Measurements from ENCODE around the gene RTP2. TPM values are rescaled to one million over a fixed set of nuclear protein-coding genes. Genes with fewer than 3 reads are reported as not detected.

RTP2 gene
- total RNA-seq, 1 experiment from 2014 or later, result not detected

- Histone ChIP-seq H3K9me3 (ENCODE audit: low read depth, low read length, poor library complexity, severe bottlenecking) (no peaks in the 10 kb centered on the region), H3K4me3 (ENCODE audit: low read depth, low read length, poor library complexity, severe bottlenecking) (no peak overlapping the region), H3K36me3 (ENCODE audit: insufficient read depth, low read length, poor library complexity, severe bottlenecking) (no peaks in the 10 kb centered on the region), H3K4me1 (ENCODE audit: insufficient read depth, low read length, poor library complexity, severe bottlenecking) (no peaks in the 10 kb centered on the region), H3K27me3 (replicated peaks; ENCODE audit: insufficient read depth, low read depth, low read length, poor library complexity) (no peaks in the 10 kb centered on the region), H3K27ac (ENCODE audit: low read depth, low read length, poor library complexity, severe bottlenecking) (no peak overlapping the region)
- TF ChIP-seq EZH2 (IDR thresholded peaks at IDR 0.05; ENCODE audit: borderline replicate concordance, low read depth, low read length, poor library complexity, severe bottlenecking) (no peak), CTCF (conservative IDR thresholded peaks at IDR 0.05; ENCODE audit: low read depth, low read length) (no peak)
- ChIA-PET POLR2A (ENCODE audit: low non-redundant PET) (no interaction called here), CTCF (no interaction called here)
- DNase-seq (ENCODE audit: low spot score), result no peak
- BruUV-seq (replicated peaks), result no TSS peak
- intact Hi-C loops (cut with micrococcal nuclease; ENCODE audit: unreplicated experiment), result no loop called here
These were observed 7.6 kb downstream of the RTP2 start for GRCh38 chr3:187694801-187695200.

GRCh38 chr3:187693431-187693830, 8.9 kb downstream of the RTP2 start:
- H3K27ac ChIP-seq (ENCODE audit: low read depth, low read length, poor library complexity, severe bottlenecking), result no peak overlapping the region
- no peak overlapping the region for H3K4me3 ChIP-seq (ENCODE audit: low read depth, low read length, poor library complexity, severe bottlenecking)
- no peaks in the 10 kb centered on the region for H3K27me3 ChIP-seq (replicated peaks; ENCODE audit: insufficient read depth, low read depth, low read length, poor library complexity)
- H3K4me1 ChIP-seq (ENCODE audit: insufficient read depth, low read length, poor library complexity, severe bottlenecking), result no peaks in the 10 kb centered on the region
- no TSS peak for BruUV-seq (replicated peaks)
- intact Hi-C loops (cut with micrococcal nuclease; ENCODE audit: unreplicated experiment), result no loop called here
- CTCF ChIA-PET, result no interaction called here
- TF ChIP-seq CTCF (conservative IDR thresholded peaks at IDR 0.05; ENCODE audit: low read depth, low read length) (no peak), EZH2 (IDR thresholded peaks at IDR 0.05; ENCODE audit: borderline replicate concordance, low read depth, low read length, poor library complexity, severe bottlenecking) (no peak)
- H3K9me3 ChIP-seq (ENCODE audit: low read depth, low read length, poor library complexity, severe bottlenecking), result no peaks in the 10 kb centered on the region
- H3K36me3 ChIP-seq (ENCODE audit: insufficient read depth, low read length, poor library complexity, severe bottlenecking), result no peaks in the 10 kb centered on the region
- no peak for DNase-seq (ENCODE audit: low spot score)
- POLR2A ChIA-PET (ENCODE audit: low non-redundant PET), result no interaction called here

- Histone ChIP-seq H3K9me3 (ENCODE audit: low read depth, low read length, poor library complexity, severe bottlenecking) (no peaks in the 10 kb centered on the region), H3K4me3 (ENCODE audit: low read depth, low read length, poor library complexity, severe bottlenecking) (no peak overlapping the region), H3K36me3 (ENCODE audit: insufficient read depth, low read length, poor library complexity, severe bottlenecking) (no peaks in the 10 kb centered on the region), H3K27me3 (replicated peaks; ENCODE audit: insufficient read depth, low read depth, low read length, poor library complexity) (no peaks in the 10 kb centered on the region), H3K27ac (ENCODE audit: low read depth, low read length, poor library complexity, severe bottlenecking) (no peak overlapping the region), H3K4me1 (ENCODE audit: insufficient read depth, low read length, poor library complexity, severe bottlenecking) (no peaks in the 10 kb centered on the region)
- TF ChIP-seq EZH2 (IDR thresholded peaks at IDR 0.05; ENCODE audit: borderline replicate concordance, low read depth, low read length, poor library complexity, severe bottlenecking), result no peak
- no peak for TF ChIP-seq CTCF (conservative IDR thresholded peaks at IDR 0.05; ENCODE audit: low read depth, low read length)
- BruUV-seq (replicated peaks), result no TSS peak
- ChIA-PET CTCF (no interaction called here), POLR2A (ENCODE audit: low non-redundant PET) (no interaction called here)
- no peak for DNase-seq (ENCODE audit: low spot score)
- intact Hi-C loops (cut with micrococcal nuclease; ENCODE audit: unreplicated experiment), result no loop called here
These were observed 12.4 kb downstream of the RTP2 start for GRCh38 chr3:187689984-187690383.
